Mesenteric fat pad (tissue), 1 donor: ENCODE measurements around the gene MRPL50. TPM values are rescaled to one million over a fixed set of nuclear protein-coding genes. Genes with fewer than 3 reads are reported as not detected.
"Not testable (repeated sequence)": the region's sequence is repeated elsewhere in the genome, so short reads cannot be mapped to it uniquely, and the experiment has no call there.

ENCODE experiments used
- DNase-seq: peaks from one replicate; pipeline ENCODE4 v3.0.0-alpha.2; 2020; ENCODE audit warnings: low spot score
- total RNA-seq: library from RNA; stranded (reverse); fragmentation: NEBNext Ultra II Directional; extraction: Animal tissue kit (Norgen Biotek cat#: 25700); gene quantifications from one replicate; pipeline ENCODE4 v1.2.1, GENCODE V29; 2021
- donor health status: DM: yes; HTN: yes; CAD: no.

The MRPL50 gene
- total RNA-seq, 1 donor from 2014 or later, result 10.1 TPM

DNA sequence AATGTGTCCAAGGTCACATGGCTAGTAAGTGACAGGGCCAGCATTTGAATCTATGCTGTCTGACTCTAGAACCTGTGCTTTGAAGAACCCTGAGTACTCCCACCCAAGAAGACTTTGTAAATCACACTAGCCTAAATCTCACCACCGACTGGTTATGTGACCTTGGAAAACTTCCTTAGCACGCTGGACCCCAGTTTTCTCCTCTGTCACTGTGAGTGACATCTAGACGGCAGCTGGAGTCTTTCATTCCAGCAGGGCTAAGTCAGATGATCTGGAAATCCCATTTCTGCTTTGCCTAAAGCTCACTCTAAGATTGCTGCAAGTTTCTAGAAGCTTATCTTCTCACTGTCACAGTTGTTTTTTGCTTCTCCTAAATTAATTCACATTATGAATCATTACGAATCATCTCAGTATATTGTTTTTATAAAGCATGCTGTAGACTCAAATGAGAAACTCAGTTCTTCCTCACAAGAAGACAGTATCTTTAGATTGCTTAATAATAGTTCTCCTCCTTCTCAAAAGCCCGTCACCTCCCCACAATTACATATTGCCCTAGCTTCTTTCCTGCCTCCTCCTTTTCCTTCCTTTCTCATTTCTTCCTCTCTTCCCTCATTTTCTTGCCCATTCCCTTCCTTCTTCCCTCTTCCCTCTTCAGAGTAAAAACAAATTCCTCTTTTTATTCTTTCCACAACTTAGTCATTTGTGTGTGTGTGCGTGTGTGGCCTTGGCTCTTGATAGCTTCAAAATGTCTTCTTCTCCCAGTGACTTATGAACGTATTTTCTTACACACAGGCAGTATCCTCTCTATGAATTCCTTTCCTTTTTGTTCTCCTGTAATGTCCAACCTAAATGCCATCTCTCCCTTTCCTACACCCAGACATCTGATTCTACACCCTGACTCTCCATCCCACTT is 20.4 kb upstream of the MRPL50 start:
- no peak for DNase-seq

GRCh38 chr9:101417977-101418376 is 19.6 kb upstream of the MRPL50 start:
- no peak for DNase-seq

DNA sequence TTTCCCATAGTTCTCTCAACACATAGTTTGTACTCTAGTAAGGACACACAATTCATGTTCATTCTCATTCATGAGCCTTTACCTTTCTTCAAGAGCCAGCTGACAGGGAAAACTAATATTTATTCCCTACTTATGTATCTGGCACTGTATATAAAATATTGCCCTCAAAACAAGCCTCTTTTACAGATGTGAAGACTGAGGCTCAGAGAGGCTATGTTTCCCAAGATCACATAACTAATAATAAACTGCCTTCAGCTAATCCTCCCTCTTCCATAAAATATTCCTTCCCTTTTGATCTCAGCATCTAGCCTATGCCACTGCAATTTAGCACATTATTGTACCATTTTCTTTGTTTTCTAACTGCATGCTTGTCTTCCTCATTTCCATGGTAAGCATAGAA is 19.0 kb upstream of the MRPL50 start:
- no peak for DNase-seq

- DNase-seq, result no peak
Observed at GRCh38 chr9:101415578-101415977, 17.2 kb upstream of the MRPL50 start.

- no peak for DNase-seq
Observed at GRCh38 chr9:101414839-101415238, 16.4 kb upstream of the MRPL50 start.

- DNase-seq, result no peak
Observed at GRCh38 chr9:101409079-101409477, 10.7 kb upstream of the MRPL50 start.

GRCh38 chr9:101408374-101409078 is 10.1 kb upstream of the MRPL50 start:
- no peak for DNase-seq

GRCh38 chr9:101403516-101404285 is 5.3 kb upstream of the MRPL50 start:
- no peak for DNase-seq

DNA sequence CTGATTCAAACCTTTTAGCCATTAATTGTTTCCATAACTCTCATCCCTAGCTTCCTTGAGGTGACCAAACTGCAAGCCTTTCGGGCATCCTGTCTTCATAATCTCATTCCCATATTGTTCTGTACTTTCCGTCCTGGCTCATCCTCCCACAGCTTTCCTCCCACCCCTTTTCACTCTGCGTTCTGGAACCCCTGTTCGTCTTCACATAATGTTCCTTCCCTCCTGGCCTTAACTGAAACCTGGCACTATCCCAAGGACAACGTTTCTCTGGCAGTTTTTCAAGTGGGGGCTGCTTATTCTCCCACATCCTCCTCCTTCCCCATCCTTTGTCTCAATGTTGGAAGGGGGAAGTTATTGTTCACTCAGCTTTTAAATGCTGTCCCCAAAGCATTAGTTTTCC is 1.7 kb upstream of the MRPL50 start:
- DNase-seq, result no peak

DNA sequence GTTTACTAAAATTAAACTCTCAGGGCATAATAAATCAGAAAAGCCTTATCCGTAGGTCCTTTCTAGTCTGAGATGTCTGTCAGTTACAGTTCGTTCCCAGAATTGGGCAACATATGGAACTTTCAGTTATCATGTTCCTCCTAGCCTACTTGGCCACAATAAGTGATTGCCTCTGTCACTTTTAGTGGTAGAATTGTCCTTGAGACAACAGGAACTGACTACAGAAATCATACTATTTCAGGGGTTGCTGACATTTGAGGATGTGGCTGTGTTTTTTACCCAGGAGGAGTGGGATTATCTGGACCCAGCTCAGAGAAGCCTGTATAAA is 1.2 kb upstream of the MRPL50 start:
- DNase-seq, result no peak

GRCh38 chr9:101398930-101399642 is 668 bp upstream of the MRPL50 start:
- DNase-seq, result no peak

DNA sequence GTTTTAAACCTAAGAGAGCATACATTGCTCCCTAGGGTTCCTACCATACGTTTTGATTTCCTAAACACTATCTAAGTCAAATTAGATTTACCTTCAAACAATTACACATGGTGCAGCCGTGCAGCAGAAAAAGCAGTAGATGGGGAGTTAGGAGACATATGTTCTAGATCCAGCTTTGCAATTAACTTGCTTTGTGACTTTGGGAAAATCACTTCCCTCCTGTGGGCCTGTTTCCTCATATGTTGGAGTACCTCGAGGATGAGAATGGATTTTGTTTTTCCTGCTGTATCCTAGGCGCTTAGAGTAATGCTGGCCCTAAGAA is 711 bp downstream of the MRPL50 start:
- DNase-seq, result no peak

GRCh38 chr9:101394687-101395086 is 3.7 kb downstream of the MRPL50 start:
- no peak for DNase-seq

DNA sequence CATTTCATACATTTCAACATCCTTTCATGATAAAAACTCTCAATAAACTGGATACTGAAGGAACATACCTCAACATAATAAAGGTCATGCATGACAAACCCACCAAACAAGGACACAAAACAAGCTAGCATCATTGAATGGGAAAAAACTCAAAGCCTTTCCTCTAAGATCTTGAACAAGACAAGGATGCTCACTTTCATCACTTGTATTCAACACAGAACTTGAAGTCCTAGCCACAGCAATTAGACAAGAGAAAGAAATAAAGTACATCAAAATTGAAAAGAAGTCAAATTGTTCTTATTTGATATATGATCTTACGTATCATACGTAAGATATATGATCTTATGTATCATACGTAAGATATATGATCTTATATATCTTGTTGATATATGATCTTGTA is 5.3 kb downstream of the MRPL50 start:
- DNase-seq, result no peak

GRCh38 chr9:101388507-101388993 is 9.9 kb downstream of the MRPL50 start:
- DNase-seq, result no peak

DNA sequence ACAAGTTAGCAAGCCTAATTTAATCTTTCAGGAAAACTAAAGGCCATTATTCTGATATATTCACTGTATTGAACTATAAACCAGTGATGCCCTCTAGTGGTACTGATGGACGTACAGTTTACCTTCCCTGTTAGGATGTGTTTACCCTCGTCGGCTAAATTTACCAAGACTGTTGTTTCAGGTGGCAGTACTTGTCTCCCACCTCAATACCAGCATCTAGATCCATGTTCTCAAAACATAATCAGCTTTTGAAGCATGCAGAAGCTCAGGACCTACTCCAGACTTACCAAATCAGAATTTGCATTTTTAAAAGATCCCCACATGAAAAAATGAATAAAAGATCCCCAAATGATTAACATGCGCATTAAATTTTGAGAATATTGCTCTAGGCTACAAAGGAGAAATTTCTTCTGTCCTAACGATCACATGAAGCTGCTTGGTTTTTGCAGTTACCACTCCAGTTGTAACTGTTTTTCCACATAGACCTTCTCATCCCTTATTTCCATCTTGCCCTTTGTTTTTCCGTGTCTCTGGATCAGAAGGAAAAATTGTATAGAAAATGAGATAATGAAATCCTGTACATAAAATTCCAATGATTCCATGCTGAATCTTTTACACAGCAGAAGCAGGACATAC is 10.4 kb downstream of the MRPL50 start:
- DNase-seq, result no peak

DNA sequence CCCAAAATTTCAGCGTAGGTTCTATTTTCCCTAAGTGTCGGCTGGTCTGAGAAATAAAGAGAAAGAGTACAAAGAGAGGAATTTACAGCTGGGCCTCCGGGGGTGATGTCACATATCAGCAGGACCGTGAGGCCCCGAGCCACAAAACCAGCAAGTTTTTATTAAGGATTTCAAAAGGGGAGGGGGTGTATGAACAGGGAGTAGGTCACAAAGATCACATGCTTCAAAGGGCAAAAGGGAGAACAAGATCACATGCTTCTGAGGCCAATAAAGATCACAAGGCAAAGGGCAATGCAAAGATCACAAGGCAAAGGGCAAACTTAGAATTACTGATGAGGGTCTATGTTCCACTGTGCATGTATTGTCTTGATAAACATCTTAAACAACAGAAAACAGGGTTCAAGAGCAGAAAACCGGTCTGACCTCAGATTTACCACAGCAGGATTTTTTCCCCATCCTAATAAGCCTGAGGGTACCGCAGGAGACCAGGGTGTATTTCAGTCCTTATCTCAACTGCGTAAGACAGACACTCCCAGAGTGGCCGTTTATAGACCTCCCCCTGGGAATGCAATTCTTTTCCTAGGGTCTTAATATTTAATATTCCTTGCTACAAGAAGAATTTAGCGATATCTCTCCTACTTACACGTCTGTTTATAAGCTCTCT is 13.4 kb downstream of the MRPL50 start, which contains the start of gene BAAT:
Gene BAAT, minus strand, starts transcription at position 134 of the 664 bp plus-strand sequence. CDS start 13,602 bp downstream, outside the sequence.
- DNase-seq, result not testable (repeated sequence)

DNA sequence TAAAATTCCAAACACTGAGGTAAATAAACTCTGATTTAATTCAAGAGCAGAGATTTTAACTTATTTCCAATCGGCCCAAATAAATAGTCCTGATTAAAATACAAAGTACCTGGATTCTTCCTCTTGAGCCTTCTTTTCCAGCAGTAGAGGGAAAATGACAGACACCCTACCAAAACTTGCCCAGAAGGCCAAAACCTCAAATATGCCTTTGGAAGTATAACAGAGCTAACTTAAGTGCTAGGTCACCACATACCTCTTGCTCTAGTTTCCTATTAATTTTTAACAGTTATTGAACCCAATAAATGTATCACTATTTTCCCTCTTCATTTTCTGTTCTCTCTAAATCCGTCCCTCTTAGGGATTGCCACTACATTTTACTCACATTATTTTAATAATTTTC is 15.1 kb downstream of the MRPL50 start:
- no peak for DNase-seq

DNA sequence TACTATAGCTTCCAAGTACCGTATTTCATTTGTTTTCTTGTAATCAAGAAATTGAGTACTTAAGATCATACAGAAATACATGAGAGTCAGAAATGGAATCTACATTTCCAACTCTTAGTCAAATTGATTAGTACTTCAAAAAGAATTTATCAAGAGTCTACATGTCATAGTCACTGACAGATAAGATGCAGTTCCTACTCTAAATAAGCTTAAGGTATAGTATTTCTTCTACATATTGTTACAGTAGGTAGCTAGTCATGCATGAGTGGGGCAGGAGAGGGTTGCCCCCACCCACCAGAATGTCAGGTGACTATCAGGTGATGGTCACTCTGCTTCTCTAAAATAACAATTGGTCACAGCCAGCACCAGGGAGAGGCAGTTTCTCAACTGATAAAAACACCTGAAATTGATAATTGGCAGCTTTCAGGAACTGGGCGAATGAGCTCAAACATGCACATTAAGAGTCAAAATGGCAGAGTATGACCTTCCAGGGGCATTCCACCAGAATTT is 16.5 kb downstream of the MRPL50 start:
- DNase-seq, result no peak

DNA sequence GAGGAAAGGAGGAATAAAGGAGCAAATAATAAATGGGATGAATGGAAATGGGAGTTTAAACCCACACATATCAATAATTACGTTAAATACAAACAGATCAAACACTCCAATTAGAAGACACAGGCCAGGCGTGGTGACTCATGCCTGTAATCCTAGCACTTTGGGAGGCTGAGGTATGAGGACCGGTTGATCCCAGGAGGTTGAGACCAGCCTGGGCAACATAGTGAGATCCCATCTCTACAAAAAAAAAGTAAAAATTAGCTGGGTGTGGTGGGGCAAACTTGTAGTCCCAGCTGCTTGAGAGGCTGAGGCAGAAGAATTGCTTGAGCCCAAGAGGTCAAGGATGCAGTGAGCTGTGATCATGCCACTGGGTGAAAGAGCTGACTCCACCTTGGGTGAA is 17.3 kb downstream of the MRPL50 start:
- DNase-seq, result no peak
